ENCODE measurements around the gene CLPX. TPM values are rescaled to one million over a fixed set of nuclear protein-coding genes. Genes with fewer than 3 reads are reported as not detected.
"Not testable (repeated sequence)": the region's sequence is repeated elsewhere in the genome, so short reads cannot be mapped to it uniquely, and the experiment has no call there.

CLPX gene
- total RNA-seq, 1 donor from 2014 or later: 55.9 TPM

GRCh38 chr15:65181582-65182353 lies 3.4 kb downstream of the CLPX start:
- DNase-seq (ENCODE audit: low spot score); intact Hi-C loops (cut with DNase I): not testable (repeated sequence)

GRCh38 chr15:65180167-65180566 lies 5.0 kb downstream of the CLPX start:
- no peak for DNase-seq (ENCODE audit: low spot score)
- intact Hi-C loops (cut with DNase I): no loop called here

DNA sequence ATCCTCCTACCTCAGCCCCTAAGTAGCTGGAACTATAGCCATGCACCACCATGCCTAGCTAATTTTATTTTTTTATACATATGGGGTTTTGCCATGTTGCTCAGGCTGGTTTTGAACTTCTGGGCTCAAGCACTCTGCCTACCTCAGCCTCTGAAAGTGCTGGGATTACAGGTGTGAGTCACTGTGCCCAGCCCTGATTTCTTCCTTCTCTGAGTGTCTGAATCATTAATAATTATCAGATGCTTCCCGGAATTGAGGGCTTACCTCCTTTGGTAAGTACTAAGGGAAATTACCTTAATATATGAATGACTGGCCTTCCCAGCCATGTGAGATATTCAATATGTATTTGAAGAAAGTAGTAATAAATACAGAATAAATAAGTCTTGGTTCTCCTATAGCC lies 7.2 kb downstream of the CLPX start:
- intact Hi-C loops (cut with DNase I): no loop called here
- DNase-seq (ENCODE audit: low spot score): no peak

DNA sequence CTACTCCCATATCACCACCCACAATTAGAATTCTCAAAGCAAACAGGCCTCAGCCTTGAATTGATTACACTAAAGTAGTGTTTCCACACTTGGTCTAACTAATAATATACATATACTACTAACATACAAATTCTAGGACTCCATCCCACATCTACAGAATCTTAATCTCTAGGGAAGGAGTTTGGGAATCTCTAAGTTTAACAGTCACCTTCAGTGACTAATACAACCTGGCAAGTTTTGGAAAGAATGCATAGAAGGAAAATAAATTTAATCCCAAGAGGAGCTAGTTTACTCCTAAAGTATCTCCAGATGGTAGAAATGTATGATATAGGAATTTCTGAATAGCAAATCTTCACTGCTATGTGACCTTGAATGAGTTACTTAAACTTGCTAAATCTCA lies 9.1 kb downstream of the CLPX start:
- no peak for DNase-seq (ENCODE audit: low spot score)
- intact Hi-C loops (cut with DNase I): no loop called here

DNA sequence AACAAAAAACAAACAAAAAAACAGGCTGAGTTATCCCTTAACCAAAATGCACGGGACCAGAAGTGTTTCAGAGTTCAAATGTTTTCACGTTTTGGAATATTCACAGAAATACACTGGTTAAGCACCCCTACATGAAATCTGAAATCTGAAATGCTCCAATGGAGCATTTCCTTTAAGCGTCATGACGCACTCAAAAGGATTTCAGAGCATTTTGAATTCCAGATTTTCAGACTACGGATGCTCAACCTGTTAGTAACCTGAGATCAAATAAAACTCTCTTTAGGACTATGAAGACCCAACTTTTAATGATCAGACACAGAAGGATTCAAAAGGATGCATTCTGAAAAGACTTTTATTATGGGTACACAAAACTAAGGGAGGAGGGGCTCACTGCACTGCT lies 9.6 kb downstream of the CLPX start:
- no peak for DNase-seq (ENCODE audit: low spot score)
- intact Hi-C loops (cut with DNase I): no loop called here

DNA sequence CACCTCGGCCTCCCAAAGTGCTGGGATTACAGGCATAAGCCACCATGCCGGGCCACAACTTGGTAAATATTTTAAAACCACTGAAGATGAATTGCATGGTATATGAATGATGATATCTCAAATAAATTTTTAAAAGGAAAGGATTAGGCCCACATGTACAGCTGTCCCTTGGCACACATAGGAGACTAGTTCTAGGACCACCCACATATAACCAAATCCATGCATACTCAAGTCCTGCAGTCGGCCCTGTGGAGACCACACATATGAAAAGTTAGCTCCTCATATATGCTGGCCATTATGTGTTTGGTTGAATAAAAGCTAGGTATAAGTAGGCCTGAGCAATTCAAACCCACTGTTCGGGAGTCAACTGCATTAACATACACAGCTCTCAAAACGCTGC lies 10.6 kb downstream of the CLPX start:
- DNase-seq (ENCODE audit: low spot score): no peak
- intact Hi-C loops (cut with DNase I): no loop called here

GRCh38 chr15:65172531-65172930 lies 12.6 kb downstream of the CLPX start:
- intact Hi-C loops (cut with DNase I): no loop called here
- DNase-seq (ENCODE audit: low spot score): no peak

- intact Hi-C loops (cut with DNase I): no loop called here
- DNase-seq (ENCODE audit: low spot score): no peak
Observed at GRCh38 chr15:65171428-65171827, 13.7 kb downstream of the CLPX start.

DNA sequence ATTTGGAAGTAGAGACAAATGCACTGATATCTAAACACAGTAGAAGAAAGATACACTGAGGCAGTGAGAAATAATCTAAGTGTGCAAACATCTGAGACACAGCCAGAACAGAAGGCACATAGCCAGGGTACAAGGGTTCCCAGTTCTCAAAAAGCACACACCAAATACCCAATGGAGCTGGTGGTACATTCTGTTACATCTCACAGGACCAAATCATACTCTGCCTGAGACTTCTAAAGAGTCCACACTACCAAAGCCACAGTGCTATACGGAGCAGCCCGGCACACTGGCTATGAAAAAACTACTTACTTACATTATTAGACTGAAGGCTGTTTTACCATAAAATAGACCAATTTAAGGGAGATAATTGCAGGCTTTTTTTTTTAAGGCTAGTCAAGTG lies 19.3 kb downstream of the CLPX start:
- intact Hi-C loops (cut with DNase I): no loop called here
- no peak for DNase-seq (ENCODE audit: low spot score)

- intact Hi-C loops (cut with DNase I): no loop called here
- DNase-seq (ENCODE audit: low spot score): no peak
Observed at GRCh38 chr15:65164139-65164538, 21.0 kb downstream of the CLPX start.

- no peak for DNase-seq (ENCODE audit: low spot score)
- intact Hi-C loops (cut with DNase I): no loop called here
Observed at GRCh38 chr15:65163041-65163440, 22.1 kb downstream of the CLPX start.

- intact Hi-C loops (cut with DNase I): no loop called here
- DNase-seq (ENCODE audit: low spot score): no peak
Observed at GRCh38 chr15:65156692-65157091, 28.4 kb downstream of the CLPX start.

DNA sequence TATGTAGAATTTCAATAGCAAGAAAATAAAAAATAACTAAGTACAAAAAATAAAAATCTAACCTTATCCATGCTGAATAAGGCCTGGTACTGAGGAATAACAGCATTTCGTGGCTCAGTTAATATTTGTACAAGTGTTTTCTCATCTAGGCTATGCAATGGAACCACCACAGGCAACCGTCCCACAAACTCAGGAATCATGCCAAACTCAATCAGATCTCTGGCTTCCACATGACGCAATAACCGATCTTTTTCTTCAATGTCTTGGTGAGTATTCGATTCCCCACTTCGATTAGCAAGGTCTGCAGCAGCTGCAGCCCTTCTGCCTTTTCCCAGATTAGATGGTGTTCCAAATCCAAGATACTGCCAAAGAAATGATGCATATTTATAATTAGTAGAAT lies 30.4 kb downstream of the CLPX start:
- intact Hi-C loops (cut with DNase I): no loop called here
- no peak for DNase-seq (ENCODE audit: low spot score)

GRCh38 chr15:65147902-65148301 lies 37.2 kb downstream of the CLPX start:
- intact Hi-C loops (cut with DNase I): no loop called here

DNA sequence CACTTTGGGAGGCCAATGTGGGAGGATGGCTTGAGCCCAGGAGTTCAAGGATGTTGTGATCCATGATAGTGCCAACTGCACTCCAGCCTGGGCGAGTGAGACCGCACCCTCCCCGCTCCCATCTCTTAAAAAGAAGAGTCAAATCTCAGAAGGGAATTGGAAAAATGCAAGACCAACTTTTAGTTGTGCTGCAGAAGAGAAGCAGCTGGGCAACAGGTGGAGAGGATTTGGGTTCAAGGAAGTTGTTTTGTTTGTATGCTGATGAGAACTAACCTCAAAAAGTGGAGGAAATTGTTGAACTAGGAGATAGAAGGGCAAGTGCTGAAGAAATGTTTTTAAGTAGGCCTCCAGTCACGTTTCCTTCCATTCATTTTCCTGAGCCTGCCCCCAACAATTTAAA lies 38.7 kb downstream of the CLPX start:
- DNase-seq (ENCODE audit: low spot score): no peak
- intact Hi-C loops (cut with DNase I): no loop called here

More at GRCh38 chr15:65147902-65148301, 37.2 kb downstream of the CLPX start:
- no peak for DNase-seq (ENCODE audit: low spot score)

GRCh38 chr15:65138631-65139030 lies 46.5 kb downstream of the CLPX start:
- intact Hi-C loops (cut with DNase I); DNase-seq (ENCODE audit: low spot score): not testable (repeated sequence)

- intact Hi-C loops (cut with DNase I); DNase-seq (ENCODE audit: low spot score): not testable (repeated sequence)
Observed at GRCh38 chr15:65137893-65138292, 47.2 kb downstream of the CLPX start.

GRCh38 chr15:65137089-65137488 lies 48.1 kb downstream of the CLPX start:
- DNase-seq (ENCODE audit: low spot score); intact Hi-C loops (cut with DNase I): not testable (repeated sequence)

DNA sequence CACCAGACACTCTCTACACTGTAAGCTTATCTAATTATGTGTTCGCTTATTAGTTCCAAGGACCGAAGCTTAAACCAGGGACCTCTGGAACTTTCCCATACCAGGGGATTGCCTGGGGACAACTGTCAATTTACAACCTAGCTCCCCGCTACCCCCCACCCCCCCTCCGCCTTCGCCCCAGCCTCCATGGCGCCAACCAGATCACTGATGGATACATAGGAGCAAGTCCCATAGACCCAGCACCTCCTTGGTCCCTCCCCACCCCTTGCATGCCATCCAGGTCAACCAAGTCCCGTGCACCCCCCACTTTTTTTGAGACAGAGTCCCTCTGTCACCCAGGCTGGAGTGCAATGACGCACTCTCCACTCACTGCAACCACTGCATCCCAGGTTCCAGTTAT lies 50.6 kb downstream of the CLPX start:
- no peak for DNase-seq (ENCODE audit: low spot score)
- intact Hi-C loops (cut with DNase I): no loop called here

- intact Hi-C loops (cut with DNase I): loop anchor here (2.0 kb wide), 1 partner anchor 51 kb away; the partner anchor contains the start of gene CLPX
- peak; percentile 89 for DNase-seq (ENCODE audit: low spot score)
Observed at GRCh38 chr15:65133548-65134200, 51.5 kb downstream of the CLPX start, which contains the start of gene PDCD7. PDCD7 (minus strand) TSS chr15:65133808; CDS start chr15:65133781, 27 bp downstream.

Measured in cardiac septum (tissue), 1 donor.